ENCODE results near the gene SPATA17.
"Not testable (repeated sequence)": the region's sequence is repeated elsewhere in the genome, so short reads cannot be mapped to it uniquely, and the experiment has no call there.

Gene SPATA17

GRCh38 chr1:217630711-217631591 lies at the start of gene SPATA17, which contains the start of gene GPATCH2:
Gene SPATA17 (plus strand): TSS chr1:217631344. CDS start chr1:217631379, 35 bp downstream.
Gene GPATCH2 (minus strand): TSS chr1:217631090. CDS start chr1:217630971, 119 bp downstream.
- peak; percentile 94 for DNase-seq

GRCh38 chr1:217584286-217584811 lies 46.8 kb upstream of the SPATA17 start:
- DNase-seq = not testable (repeated sequence)

GRCh38 chr1:217585577-217585976 lies 45.6 kb upstream of the SPATA17 start:
- no peak for DNase-seq

GRCh38 chr1:217586586-217586985 lies 44.6 kb upstream of the SPATA17 start:
- no peak for DNase-seq

GRCh38 chr1:217590598-217590997 lies 40.5 kb upstream of the SPATA17 start:
- no peak for DNase-seq

- no peak for DNase-seq
These were observed 32.0 kb upstream of the SPATA17 start for GRCh38 chr1:217599154-217599553.

GRCh38 chr1:217602380-217602779 lies 28.8 kb upstream of the SPATA17 start:
- no peak for DNase-seq

- DNase-seq = no peak
These were observed 25.8 kb upstream of the SPATA17 start for GRCh38 chr1:217605390-217605789.

GRCh38 chr1:217614200-217614712 lies 16.9 kb upstream of the SPATA17 start:
- no peak for DNase-seq

GRCh38 chr1:217617126-217617525 lies 14.0 kb upstream of the SPATA17 start:
- DNase-seq = no peak

GRCh38 chr1:217620814-217621213 lies 10.3 kb upstream of the SPATA17 start:
- no peak for DNase-seq

- no peak for DNase-seq
These were observed 9.1 kb upstream of the SPATA17 start for GRCh38 chr1:217622042-217622441.

- DNase-seq = no peak
These were observed 4.8 kb upstream of the SPATA17 start for GRCh38 chr1:217626321-217626720.

GRCh38 chr1:217627431-217627830 lies 3.7 kb upstream of the SPATA17 start:
- DNase-seq = no peak

GRCh38 chr1:217642455-217642854 lies 11.3 kb downstream of the SPATA17 start:
- DNase-seq = no peak

- no peak for DNase-seq
These were observed 16.6 kb downstream of the SPATA17 start for GRCh38 chr1:217647791-217648190.

- DNase-seq = no peak
These were observed 19.5 kb downstream of the SPATA17 start for GRCh38 chr1:217650674-217651073.

GRCh38 chr1:217660353-217661062 lies 29.4 kb downstream of the SPATA17 start:
- DNase-seq = peak; percentile 20

GRCh38 chr1:217661407-217661806 lies 30.3 kb downstream of the SPATA17 start:
- DNase-seq = no peak

- no peak for DNase-seq
These were observed 37.3 kb downstream of the SPATA17 start for GRCh38 chr1:217668351-217668940.

- no peak for DNase-seq
These were observed 42.2 kb downstream of the SPATA17 start for GRCh38 chr1:217673387-217673786.

GRCh38 chr1:217674028-217674729 lies 43.0 kb downstream of the SPATA17 start:
- DNase-seq = no peak

Measured in RPMI8226 (cell line).